Neural progenitor cell (in vitro differentiated cells): ENCODE data around the gene OR10C1.

Experiments used
- CTCF ChIP-seq: fragments of 200-600 bp; sonication (generic); IDR thresholded peaks from 2 replicates; pipeline ENCODE4 v1.5.1; 2017; ENCODE audit warnings: antibody characterized with exemption, mild to moderate bottlenecking
- EZH2 ChIP-seq: fragments of 200-600 bp; sonication (generic); IDR thresholded peaks from 2 replicates; pipeline ENCODE4 v1.6.1; 2017; ENCODE audit warnings: antibody characterized with exemption, mild to moderate bottlenecking, moderate library complexity
- EZH2phosphoT487 ChIP-seq: fragments of 200-600 bp; sonication (generic); IDR thresholded peaks from 2 replicates; pipeline ENCODE4 v1.6.1; 2017; ENCODE audit warnings: antibody characterized with exemption

DNA sequence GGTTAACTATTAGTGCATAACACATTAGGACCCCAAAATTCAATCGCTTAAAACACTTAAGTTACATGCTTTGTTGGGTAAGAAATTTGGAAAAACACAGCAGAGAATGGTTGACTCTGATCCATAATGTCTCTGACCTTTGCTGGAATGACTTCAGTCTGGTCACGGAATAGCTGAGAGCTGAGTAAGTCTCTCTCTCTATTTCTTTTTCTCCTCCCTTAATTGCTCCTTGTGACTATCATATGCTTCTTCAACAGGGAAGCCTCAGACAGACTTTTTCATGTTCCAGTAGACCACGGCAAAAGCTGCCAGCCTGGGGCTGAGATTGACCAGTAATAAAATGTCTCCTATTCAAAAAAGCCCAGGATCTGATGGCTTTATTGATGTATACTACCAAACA lies 19.6 kb upstream of the OR10C1 start:
- TF ChIP-seq CTCF (no peak), EZH2 (no peak), EZH2phosphoT487 (no peak)
